Panc1 (cell line): Measurements from ENCODE around the gene GPC6.

Experiments
- POLR2AphosphoS5 ChIP-seq: IDR thresholded peaks from 2 replicates; pipeline ENCODE4 v1.6.1; 2012; ENCODE audit warnings: mild to moderate bottlenecking, low read depth, low read length, moderate library complexity
- TF ChIP-seq, protein P1 (sequence below): fragments of 450-650 bp; IDR thresholded peaks from 2 replicates; pipeline ENCODE4 v1.5.1; 2017; ENCODE audit warnings: mild to moderate bottlenecking

DNA sequence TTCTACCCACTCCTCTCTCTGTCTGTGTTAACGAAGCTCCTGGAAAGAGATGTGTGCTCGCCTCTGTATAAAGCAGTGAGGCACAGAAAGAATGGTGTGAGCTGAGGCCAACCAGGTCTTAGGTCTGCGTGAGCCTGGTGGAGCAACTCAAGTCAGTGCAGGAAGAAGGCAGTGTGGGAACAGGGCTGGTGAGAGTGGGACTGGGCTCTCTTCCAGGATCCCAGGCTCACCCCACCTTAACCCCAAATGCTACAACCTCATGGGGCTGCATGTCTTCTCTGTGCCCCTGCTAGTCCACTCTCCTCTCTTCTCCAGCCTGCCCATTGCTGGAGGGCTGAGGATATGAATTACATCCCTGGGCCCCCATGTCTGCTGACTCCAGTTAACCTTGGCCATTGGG is 1125.5 kb downstream of the GPC6 start:
- TF ChIP-seq, protein P1, sequence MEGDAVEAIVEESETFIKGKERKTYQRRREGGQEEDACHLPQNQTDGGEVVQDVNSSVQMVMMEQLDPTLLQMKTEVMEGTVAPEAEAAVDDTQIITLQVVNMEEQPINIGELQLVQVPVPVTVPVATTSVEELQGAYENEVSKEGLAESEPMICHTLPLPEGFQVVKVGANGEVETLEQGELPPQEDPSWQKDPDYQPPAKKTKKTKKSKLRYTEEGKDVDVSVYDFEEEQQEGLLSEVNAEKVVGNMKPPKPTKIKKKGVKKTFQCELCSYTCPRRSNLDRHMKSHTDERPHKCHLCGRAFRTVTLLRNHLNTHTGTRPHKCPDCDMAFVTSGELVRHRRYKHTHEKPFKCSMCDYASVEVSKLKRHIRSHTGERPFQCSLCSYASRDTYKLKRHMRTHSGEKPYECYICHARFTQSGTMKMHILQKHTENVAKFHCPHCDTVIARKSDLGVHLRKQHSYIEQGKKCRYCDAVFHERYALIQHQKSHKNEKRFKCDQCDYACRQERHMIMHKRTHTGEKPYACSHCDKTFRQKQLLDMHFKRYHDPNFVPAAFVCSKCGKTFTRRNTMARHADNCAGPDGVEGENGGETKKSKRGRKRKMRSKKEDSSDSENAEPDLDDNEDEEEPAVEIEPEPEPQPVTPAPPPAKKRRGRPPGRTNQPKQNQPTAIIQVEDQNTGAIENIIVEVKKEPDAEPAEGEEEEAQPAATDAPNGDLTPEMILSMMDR: no peak
- no peak for TF ChIP-seq POLR2AphosphoS5
